ENCODE measurements around the gene PNMA3.
"Not testable (repeated sequence)": the region's sequence is repeated elsewhere in the genome, so short reads cannot be mapped to it uniquely, and the experiment has no call there.

PNMA3 gene

GRCh38 chrX:153061732-153062131 is 5.5 kb downstream of the PNMA3 start:
- no peaks in the 10 kb centered on the region for H3K36me3 Mint-ChIP-seq (ENCODE audit: low read depth)
- H3K27ac Mint-ChIP-seq: no peak overlapping the region
- no peaks in the 10 kb centered on the region for H3K4me1 Mint-ChIP-seq (ENCODE audit: low read depth)
- H3K27me3 Mint-ChIP-seq (ENCODE audit: low read depth): peaks cover 4% of the 10 kb centered on the region
- H3K4me3 Mint-ChIP-seq: no peak overlapping the region
- H3K9me3 Mint-ChIP-seq: no peaks in the 10 kb centered on the region

- H3K27me3 Mint-ChIP-seq (ENCODE audit: low read depth): no peaks in the 10 kb centered on the region
- H3K4me3 Mint-ChIP-seq: no peak overlapping the region
- no peaks in the 10 kb centered on the region for H3K4me1 Mint-ChIP-seq (ENCODE audit: low read depth)
- H3K27ac Mint-ChIP-seq: no peak overlapping the region
- H3K9me3 Mint-ChIP-seq: no peaks in the 10 kb centered on the region
- no peaks in the 10 kb centered on the region for H3K36me3 Mint-ChIP-seq (ENCODE audit: low read depth)
Measured at GRCh38 chrX:153063315-153063714, 7.0 kb downstream of the PNMA3 start.

DNA sequence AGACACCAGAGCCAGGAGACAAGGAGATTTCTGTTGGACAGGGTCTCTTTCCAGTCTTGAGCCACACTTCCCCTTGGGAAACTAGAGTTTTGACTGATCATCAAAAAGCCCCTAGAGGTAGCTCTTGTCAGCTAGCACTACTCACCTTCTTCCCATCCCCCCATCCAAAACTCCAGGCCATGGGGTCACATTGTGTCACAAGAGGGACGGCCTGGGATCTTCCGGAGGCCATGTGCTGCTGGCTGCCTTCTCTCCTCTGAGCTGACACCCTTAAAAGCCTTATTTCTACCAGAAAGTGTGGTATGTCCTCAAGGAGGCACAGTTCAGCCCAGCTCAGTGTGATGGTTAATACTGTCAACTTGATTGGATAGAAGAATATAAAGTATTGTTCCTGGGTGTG is 7.8 kb downstream of the PNMA3 start:
- Mint-ChIP-seq H3K27me3 (ENCODE audit: low read depth) (no peaks in the 10 kb centered on the region), H3K4me1 (ENCODE audit: low read depth) (no peaks in the 10 kb centered on the region), H3K36me3 (ENCODE audit: low read depth) (no peaks in the 10 kb centered on the region), H3K4me3 (no peak overlapping the region), H3K9me3 (no peaks in the 10 kb centered on the region), H3K27ac (no peak overlapping the region)

DNA sequence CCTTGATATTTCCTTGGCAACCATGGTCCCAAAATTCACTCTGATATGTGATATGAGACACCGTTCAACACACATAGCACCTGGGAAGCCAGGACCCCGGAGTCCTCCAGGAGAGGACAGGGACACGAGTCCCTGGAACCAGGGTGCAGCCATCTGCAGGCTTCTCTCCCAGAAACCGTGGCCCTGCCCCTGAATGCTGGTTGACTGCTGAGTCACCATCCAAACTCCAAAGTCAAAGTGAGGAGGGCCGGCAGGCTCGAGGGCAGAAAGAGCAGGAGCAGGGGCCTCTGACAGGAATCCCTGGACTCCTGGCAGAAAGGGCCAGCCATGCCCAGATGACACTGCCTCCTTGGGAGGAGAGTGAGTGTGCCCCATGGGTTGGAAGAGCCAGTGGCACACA is 9.1 kb downstream of the PNMA3 start:
- H3K9me3 Mint-ChIP-seq: no peaks in the 10 kb centered on the region
- no peak overlapping the region for H3K27ac Mint-ChIP-seq
- H3K4me1 Mint-ChIP-seq (ENCODE audit: low read depth): no peaks in the 10 kb centered on the region
- no peaks in the 10 kb centered on the region for H3K36me3 Mint-ChIP-seq (ENCODE audit: low read depth)
- H3K4me3 Mint-ChIP-seq: no peak overlapping the region
- H3K27me3 Mint-ChIP-seq (ENCODE audit: low read depth): no peaks in the 10 kb centered on the region

- H3K4me1 Mint-ChIP-seq (ENCODE audit: low read depth); H3K4me3 Mint-ChIP-seq; H3K36me3 Mint-ChIP-seq (ENCODE audit: low read depth); H3K27me3 Mint-ChIP-seq (ENCODE audit: low read depth); H3K27ac Mint-ChIP-seq; H3K9me3 Mint-ChIP-seq: not testable (repeated sequence)
Measured at GRCh38 chrX:153066402-153066801, 10.1 kb downstream of the PNMA3 start.

GRCh38 chrX:153071909-153072583 is 15.8 kb downstream of the PNMA3 start, which contains the start of gene PNMA6A:
Gene PNMA6A (plus strand): TSS chrX:153072454. CDS start chrX:153073063, 609 bp downstream.
- H3K9me3 Mint-ChIP-seq; H3K36me3 Mint-ChIP-seq (ENCODE audit: low read depth); H3K27ac Mint-ChIP-seq; H3K4me3 Mint-ChIP-seq; H3K4me1 Mint-ChIP-seq (ENCODE audit: low read depth); H3K27me3 Mint-ChIP-seq (ENCODE audit: low read depth): not testable (repeated sequence)

DNA sequence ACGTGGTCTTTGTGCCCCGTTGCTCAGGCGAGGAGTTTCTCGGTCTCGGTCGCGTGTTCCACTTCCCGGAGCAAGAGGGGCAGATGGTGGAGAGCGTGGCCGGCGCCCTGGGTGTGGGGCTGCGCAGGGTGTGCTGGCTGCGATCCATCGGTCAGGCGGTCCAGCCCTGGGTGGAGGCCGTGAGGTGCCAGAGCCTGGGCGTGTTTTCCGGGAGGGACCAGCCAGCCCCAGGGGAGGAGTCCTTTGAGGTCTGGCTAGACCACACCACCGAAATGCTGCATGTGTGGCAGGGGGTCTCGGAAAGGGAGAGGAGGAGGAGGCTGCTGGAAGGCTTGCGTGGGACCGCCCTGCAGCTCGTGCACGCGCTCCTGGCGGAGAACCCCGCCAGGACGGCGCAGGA is 17.1 kb downstream of the PNMA3 start:
- H3K9me3 Mint-ChIP-seq, H3K4me3 Mint-ChIP-seq: not testable (repeated sequence)

GRCh38 chrX:153074262-153074899 is 18.1 kb downstream of the PNMA3 start:
- Mint-ChIP-seq H3K36me3 (ENCODE audit: low read depth) (no peaks in the 10 kb centered on the region), H3K27ac (no peak overlapping the region), H3K4me1 (ENCODE audit: low read depth) (no peaks in the 10 kb centered on the region), H3K9me3 (no peaks in the 10 kb centered on the region), H3K4me3 (no peak overlapping the region), H3K27me3 (ENCODE audit: low read depth) (no peaks in the 10 kb centered on the region)

More for the DNA sequence above, 17.1 kb downstream of the PNMA3 start:
- not testable (repeated sequence) for H3K4me1 Mint-ChIP-seq (ENCODE audit: low read depth); H3K36me3 Mint-ChIP-seq (ENCODE audit: low read depth); H3K27me3 Mint-ChIP-seq (ENCODE audit: low read depth); H3K27ac Mint-ChIP-seq

DNA sequence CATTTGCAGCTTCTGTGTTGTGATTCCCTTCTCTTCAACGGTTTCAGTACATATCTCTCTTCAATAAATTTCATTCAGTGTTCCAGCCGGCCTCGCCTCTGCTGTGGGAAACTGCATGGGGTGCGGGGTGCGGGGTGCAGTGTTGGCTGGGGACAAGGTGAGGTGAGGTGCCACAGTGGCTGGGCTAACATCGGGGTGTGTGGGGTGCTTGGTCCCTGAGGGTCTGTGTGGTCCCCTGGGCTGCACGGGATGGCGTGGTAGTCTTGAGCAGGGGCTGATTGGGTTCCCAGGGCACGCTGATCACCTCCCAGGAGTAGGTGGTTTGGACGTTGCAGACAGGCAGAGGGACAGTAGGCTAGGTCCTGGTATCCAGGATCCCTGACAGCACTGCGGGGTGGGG is 18.7 kb downstream of the PNMA3 start:
- Mint-ChIP-seq H3K36me3 (ENCODE audit: low read depth) (no peaks in the 10 kb centered on the region), H3K4me3 (no peak overlapping the region)

DNA sequence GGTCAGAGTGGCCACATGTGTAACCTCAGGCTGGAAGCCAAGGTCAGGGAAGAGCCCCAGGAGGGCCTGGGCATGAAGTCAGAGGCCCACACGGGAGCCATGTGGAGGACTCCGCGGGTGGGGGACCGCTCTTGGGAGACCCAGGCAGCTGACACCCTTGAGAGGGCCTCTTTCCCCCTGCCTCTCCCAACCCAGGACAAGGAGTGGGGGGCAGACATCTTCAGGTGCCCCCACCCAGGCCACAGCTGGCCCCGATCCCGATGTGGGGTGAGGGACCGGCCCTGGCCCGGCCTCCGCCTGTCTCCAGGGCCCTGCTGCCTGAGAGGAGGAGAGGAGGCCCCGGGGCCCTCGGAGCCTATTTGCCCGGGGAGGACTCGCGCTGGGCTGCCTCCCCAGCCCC is 19.1 kb downstream of the PNMA3 start:
- Mint-ChIP-seq H3K4me3 (no peak overlapping the region), H3K36me3 (ENCODE audit: low read depth) (no peaks in the 10 kb centered on the region), H3K27me3 (ENCODE audit: low read depth) (no peaks in the 10 kb centered on the region), H3K4me1 (ENCODE audit: low read depth) (no peaks in the 10 kb centered on the region), H3K9me3 (no peaks in the 10 kb centered on the region), H3K27ac (no peak overlapping the region)

More for the DNA sequence above, 18.7 kb downstream of the PNMA3 start:
- no peaks in the 10 kb centered on the region for H3K4me1 Mint-ChIP-seq (ENCODE audit: low read depth)
- no peaks in the 10 kb centered on the region for H3K27me3 Mint-ChIP-seq (ENCODE audit: low read depth)
- H3K9me3 Mint-ChIP-seq: no peaks in the 10 kb centered on the region
- H3K27ac Mint-ChIP-seq: no peak overlapping the region

- not testable (repeated sequence) for H3K27ac Mint-ChIP-seq; H3K9me3 Mint-ChIP-seq; H3K27me3 Mint-ChIP-seq (ENCODE audit: low read depth); H3K4me1 Mint-ChIP-seq (ENCODE audit: low read depth); H3K36me3 Mint-ChIP-seq (ENCODE audit: low read depth); H3K4me3 Mint-ChIP-seq
Measured at GRCh38 chrX:153077437-153078135, 21.3 kb downstream of the PNMA3 start.

DNA sequence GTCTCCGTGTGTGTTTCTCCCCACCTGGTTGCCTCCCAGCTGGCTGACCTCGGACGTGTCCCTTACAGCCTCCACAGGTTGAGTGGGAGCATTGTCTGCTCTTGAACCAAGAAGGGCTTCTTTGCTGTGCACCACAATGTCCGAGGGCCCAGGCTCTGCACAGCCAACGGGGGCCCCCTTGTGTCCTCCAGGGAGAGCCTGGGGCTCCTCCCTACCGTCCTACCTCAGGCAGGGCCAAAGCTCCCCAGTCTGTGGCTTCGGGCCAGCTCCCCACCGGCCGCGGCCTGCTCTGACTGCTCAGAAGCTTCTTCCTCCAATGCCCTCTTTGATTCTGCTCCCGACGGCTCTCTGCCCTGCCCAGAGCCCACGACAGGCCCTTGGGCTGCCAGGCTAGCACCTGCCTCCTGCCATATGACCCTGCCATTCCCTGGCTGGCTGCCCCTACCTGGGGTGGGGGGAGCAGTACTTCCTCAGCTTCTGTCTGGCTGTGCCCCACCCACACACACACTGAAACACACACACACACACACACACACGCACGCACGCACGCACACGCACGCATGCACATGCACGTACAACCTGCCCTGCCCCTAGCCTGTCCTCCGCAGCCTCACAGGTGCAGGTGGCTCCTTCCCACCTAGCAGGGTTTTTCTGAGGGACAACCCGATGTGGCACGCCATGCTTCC is 27.1 kb downstream of the PNMA3 start:
- not testable (repeated sequence) for H3K27ac Mint-ChIP-seq; H3K36me3 Mint-ChIP-seq (ENCODE audit: low read depth); H3K4me1 Mint-ChIP-seq (ENCODE audit: low read depth); H3K27me3 Mint-ChIP-seq (ENCODE audit: low read depth); H3K9me3 Mint-ChIP-seq; H3K4me3 Mint-ChIP-seq

GRCh38 chrX:153102418-153102817 is 46.1 kb downstream of the PNMA3 start:
- Mint-ChIP-seq H3K36me3 (ENCODE audit: low read depth) (peaks cover 5% of the 10 kb centered on the region), H3K4me1 (ENCODE audit: low read depth) (peaks cover 6% of the 10 kb centered on the region), H3K27me3 (ENCODE audit: low read depth) (no peaks in the 10 kb centered on the region), H3K4me3 (no peak overlapping the region), H3K27ac (no peak overlapping the region), H3K9me3 (peaks cover 39% of the 10 kb centered on the region)

GRCh38 chrX:153104959-153105358 is 48.7 kb downstream of the PNMA3 start:
- H3K4me1 Mint-ChIP-seq (ENCODE audit: low read depth); H3K36me3 Mint-ChIP-seq (ENCODE audit: low read depth); H3K27ac Mint-ChIP-seq; H3K27me3 Mint-ChIP-seq (ENCODE audit: low read depth); H3K4me3 Mint-ChIP-seq: not testable (repeated sequence)
- H3K9me3 Mint-ChIP-seq: peaks cover 39% of the 10 kb centered on the region
